HG03342 (cell line): ENCODE data around the gene DDR2.

ENCODE experiments used
- ATAC-seq: cut with Tn5 transposase; IDR thresholded peaks from one replicate; pipeline ENCODE4 v1.9.1; 2021; ENCODE audit warnings: mild to moderate bottlenecking, moderate library complexity; ENCODE audit not compliant: unreplicated experiment

The DDR2 gene

GRCh38 chr1:162670928-162671663 lies 38.8 kb downstream of the DDR2 start:
- ATAC-seq: no peak

- ATAC-seq: no peak
Measured at GRCh38 chr1:162671664-162672410, 39.6 kb downstream of the DDR2 start.

GRCh38 chr1:162672622-162673260 lies 40.5 kb downstream of the DDR2 start:
- no peak for ATAC-seq

GRCh38 chr1:162674034-162674608 lies 41.9 kb downstream of the DDR2 start:
- ATAC-seq: no peak

- no peak for ATAC-seq
Measured at GRCh38 chr1:162676087-162676486, 43.8 kb downstream of the DDR2 start.

- no peak for ATAC-seq
Measured at GRCh38 chr1:162676750-162677149, 44.5 kb downstream of the DDR2 start.

- no peak for ATAC-seq
Measured at GRCh38 chr1:162677607-162678371, 45.5 kb downstream of the DDR2 start.

GRCh38 chr1:162678439-162678838 lies 46.2 kb downstream of the DDR2 start:
- no peak for ATAC-seq

- no peak for ATAC-seq
Measured at GRCh38 chr1:162679298-162679697, 47.0 kb downstream of the DDR2 start.

GRCh38 chr1:162680419-162681121 lies 48.3 kb downstream of the DDR2 start:
- no peak for ATAC-seq

GRCh38 chr1:162681122-162681436 lies 48.8 kb downstream of the DDR2 start:
- ATAC-seq: no peak

- no peak for ATAC-seq
Measured at GRCh38 chr1:162682013-162682419, 49.8 kb downstream of the DDR2 start.

- ATAC-seq: no peak
Measured at GRCh38 chr1:162687870-162688269, 55.6 kb downstream of the DDR2 start.

GRCh38 chr1:162688521-162688920 lies 56.3 kb downstream of the DDR2 start:
- no peak for ATAC-seq

- no peak for ATAC-seq
Measured at GRCh38 chr1:162688931-162689330, 56.7 kb downstream of the DDR2 start.

GRCh38 chr1:162689745-162690671 lies 57.7 kb downstream of the DDR2 start:
- no peak for ATAC-seq

GRCh38 chr1:162690672-162691434 lies 58.6 kb downstream of the DDR2 start:
- no peak for ATAC-seq

GRCh38 chr1:162691999-162692575 lies 59.8 kb downstream of the DDR2 start:
- ATAC-seq: no peak
